Measurements from ENCODE around the gene HYAL4.

- TF ChIP-seq POLR2A (IDR thresholded peaks at IDR 0.05) (no peak), CTCF (IDR thresholded peaks at IDR 0.05) (no peak)
Observed at GRCh38 chr7:123924941-123925340, 80.0 kb downstream of the HYAL4 start, which contains the start of gene SPAM1.

Measured in lower leg skin (tissue), 3 donors.